HG03108 (cell line): ENCODE results near the gene SYT12.

Experiments used
- ATAC-seq: cut with Tn5 transposase; IDR thresholded peaks from one replicate; pipeline ENCODE4 v1.9.1; 2021; ENCODE audit warnings: moderate library complexity; ENCODE audit not compliant: unreplicated experiment

Gene SYT12

GRCh38 chr11:67098799-67099429, 76.0 kb downstream of the SYT12 start:
- no peak for ATAC-seq

- ATAC-seq = no peak
Measured at GRCh38 chr11:67099831-67100324, 76.9 kb downstream of the SYT12 start.
